Ecto neural progenitor cell (in vitro differentiated cells): ENCODE results near the gene APOBEC3F.
A peak's percentile ranks its signal among the peaks of the same experiment; 100 is the strongest.
"Not testable (repeated sequence)": the region's sequence is repeated elsewhere in the genome, so short reads cannot be mapped to it uniquely, and the experiment has no call there.

Source experiments
- DNase-seq: peaks from one replicate; pipeline ENCODE4 v3.0.0-alpha.2; 2018; ENCODE audit warnings: low spot score

Gene APOBEC3F

DNA sequence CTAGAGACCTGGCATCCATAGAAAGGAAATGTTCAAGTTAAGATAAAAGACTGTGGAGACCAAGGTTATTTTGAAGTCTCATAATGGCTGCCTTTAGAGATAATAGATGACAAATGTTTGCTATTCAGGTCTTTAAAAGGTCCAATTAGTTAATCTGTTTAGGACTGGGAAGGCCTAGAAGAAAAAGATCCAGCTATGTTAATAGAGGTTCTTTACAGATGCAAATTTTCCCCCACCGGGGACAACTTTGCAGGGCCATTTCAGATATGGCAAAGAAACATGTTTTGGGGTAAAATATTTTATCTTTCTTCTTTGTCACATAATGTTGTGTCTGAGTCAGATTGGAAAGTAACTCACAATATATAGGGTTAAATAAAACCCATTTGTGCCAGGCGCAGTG lies 33.3 kb downstream of the APOBEC3F start:
- no peak for DNase-seq

DNA sequence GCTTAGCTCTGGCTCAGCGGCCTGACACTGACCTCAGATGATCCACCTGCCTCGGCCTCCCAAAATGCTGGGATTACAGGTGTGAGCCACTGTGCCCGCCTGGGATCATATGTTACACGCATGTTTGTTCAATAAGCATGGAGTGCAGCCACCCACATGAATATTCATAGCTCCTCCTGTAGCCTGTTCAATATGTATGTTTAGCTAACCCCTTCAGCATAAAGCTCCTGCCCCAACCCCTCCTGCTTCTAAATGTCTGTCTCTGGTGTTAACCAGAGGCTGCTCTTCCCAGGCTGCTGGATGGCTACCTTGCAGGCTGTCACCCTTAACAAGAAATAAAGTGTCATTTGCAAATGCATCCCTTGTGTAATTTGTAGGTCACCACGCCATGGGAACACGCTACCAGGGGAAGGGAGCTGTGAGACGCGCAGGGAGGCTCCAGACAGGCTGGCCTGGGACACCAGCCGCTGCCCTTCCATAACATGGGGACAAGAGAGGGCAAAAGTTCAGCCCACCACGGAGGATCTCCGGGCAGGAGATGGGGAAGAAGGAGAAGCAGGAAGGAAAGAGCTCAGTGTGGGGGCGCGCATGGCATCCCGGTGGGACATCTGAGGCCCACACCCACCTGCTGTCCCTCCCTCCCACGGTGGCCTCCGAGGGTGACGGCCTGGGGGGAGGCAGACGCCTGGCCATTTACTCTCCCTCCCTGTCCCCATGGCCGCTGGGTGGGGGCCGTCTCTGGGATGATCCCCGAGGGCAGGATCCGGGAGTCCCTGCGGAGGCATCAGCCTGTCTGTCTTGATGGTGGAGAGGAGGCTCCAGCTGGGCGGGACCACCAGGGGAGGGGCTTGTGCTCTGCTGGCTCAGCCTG lies 35.7 kb downstream of the APOBEC3F start:
- not testable (repeated sequence) for DNase-seq

DNA sequence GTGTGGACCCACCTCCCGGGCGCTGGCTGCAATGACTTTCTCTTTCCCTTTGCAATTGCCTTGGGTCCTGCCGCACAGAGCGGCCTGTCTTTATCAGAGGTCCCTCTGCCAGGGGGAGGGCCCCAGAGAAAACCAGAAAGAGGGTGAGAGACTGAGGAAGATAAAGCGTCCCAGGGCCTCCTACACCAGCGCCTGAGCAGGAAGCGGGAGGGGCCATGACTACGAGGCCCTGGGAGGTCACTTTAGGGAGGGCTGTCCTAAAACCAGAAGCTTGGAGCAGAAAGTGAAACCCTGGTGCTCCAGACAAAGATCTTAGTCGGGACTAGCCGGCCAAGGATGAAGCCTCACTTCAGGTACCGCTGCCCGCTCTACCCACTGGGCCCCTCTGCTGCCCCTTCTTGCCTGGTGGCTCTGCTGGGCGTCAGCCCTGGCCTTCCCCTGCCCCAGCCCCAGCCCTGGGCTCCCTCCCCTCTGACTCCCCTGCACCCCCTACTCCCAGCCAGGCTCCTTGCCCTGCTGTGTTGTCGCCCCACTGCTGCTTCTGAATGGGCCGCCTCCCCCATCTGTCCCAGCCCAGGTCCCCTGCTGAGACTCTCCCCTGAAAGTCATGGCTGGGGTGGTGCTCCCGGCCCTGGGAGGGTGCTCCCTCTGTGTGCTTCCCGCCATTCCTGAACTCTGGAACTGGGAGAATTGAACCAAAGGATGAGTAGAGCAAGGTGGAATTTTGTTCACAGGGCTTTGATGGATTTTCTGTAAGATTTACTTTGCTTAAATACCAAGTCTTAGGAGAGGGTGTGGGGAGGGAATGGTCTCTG lies 36.6 kb downstream of the APOBEC3F start, which contains the start of gene APOBEC3G:
Gene APOBEC3G, plus strand, starts transcription at position 250 of the 815 bp plus-strand sequence. Its CDS starts 87 bp downstream, at position 337.
- not testable (repeated sequence) for DNase-seq

DNA sequence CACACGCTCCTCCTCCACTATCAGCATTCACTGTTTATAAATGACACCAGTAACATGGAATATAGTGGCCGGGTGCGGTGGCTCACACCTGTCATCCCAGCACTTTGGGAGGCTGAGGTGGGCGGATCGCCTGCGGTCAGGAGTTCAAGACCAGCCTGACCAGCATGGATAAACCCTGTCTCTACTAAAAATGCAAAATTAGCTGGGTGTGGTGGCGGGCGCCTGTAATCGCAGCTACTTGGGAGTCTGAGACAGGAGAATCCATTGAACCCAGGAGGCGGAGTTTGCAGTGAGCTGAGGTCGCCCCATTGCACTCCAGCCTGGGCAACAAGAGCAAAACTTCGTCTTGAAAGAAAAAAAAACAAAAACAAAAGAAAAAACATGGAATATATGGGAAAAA lies 37.2 kb downstream of the APOBEC3F start:
- not testable (repeated sequence) for DNase-seq

DNA sequence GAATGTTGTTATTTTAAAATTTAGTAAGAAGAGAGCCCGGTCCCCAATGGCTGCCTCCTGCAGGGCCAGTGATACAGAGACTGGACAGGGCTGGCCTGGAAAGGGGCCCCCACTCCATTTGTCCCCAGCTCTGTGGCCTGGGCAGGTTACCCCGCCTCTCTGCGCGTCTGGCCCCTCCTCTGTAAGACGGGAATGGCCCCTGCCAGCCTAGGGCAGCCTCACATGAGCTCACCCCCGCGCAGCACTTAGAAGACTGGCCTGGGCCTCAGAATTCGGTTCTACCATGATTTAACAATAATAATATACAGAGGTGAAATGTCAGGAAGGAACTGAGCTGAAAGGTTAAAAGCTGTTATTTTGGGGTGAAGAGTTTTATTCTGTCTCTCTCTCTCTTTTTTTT lies 37.7 kb downstream of the APOBEC3F start:
- no peak for DNase-seq

DNA sequence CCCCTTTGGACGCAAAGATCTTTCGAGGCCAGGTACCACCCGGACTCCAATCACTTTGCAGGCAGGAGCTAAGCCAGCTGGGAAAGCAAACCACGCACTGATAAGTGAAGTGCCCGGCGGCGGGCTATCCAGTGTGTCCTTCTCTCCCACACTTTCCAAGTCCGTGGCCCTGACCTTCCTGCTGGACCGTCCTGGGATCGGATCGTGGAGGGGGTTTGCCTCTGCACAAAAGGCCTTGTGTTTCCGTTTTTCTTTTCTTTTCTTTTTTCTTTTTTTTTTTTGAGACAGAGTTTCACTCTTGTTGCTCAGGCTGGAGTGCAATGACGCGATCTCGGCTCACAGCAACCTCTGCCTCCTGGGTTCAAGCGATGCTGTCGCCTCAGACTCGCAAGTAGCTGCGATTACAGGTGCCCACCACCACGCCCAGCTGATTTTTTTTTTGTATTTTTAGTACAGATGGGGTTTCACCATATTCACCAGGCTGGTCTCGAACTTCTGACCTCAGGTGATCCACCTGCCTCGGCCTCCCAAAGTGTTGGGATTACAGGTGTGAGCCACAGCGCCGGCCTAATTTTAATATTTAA lies 38.5 kb downstream of the APOBEC3F start:
- DNase-seq: not testable (repeated sequence)

DNA sequence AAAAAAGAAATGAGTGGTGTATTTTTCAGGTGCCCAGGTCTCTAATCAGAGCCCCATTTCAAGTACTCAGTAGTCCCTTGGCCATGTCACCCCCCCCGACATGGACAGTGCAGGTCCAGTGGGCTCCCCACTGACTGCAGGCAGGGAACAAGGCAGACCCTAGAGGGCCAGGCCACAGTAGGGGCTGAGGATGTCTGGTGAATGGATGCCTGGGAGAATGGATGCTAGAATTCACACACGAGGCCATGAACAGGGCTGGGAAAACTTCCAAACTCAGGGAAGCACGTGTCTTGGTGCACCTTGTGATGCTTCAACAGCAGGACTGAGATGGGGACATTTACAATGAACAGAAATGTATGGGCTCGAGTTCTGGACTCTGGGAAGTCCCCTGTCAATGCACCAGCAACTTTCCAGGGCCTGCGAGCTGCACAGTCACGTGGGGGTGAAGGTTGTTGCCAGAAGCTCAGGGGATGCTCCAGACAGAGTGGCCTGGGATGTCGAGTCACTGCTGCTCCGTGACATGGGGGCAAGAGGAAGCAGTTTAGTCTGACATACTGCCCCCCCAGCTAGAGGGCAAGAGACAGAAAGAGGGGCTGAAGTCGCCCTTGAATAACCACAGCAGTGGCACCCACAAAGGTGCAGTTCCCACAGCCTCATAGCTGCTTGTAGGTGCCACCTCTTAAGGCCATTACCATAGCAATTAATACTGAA lies 39.5 kb downstream of the APOBEC3F start:
- no peak for DNase-seq

DNA sequence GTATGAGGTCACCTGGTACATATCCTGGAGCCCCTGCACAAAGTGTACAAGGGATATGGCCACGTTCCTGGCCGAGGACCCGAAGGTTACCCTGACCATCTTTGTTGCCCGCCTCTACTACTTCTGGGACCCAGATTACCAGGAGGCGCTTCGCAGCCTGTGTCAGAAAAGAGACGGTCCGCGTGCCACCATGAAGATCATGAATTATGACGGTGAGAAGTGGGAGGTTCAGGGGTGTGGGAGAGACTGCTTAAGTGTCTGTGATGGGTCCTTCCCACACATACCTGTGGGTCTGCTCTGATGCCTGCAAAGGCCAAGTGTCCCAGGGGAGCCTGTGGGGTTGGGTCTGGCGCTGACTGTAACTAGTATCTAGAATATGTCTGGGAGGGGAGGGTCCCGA lies 40.4 kb downstream of the APOBEC3F start:
- no peak for DNase-seq

DNA sequence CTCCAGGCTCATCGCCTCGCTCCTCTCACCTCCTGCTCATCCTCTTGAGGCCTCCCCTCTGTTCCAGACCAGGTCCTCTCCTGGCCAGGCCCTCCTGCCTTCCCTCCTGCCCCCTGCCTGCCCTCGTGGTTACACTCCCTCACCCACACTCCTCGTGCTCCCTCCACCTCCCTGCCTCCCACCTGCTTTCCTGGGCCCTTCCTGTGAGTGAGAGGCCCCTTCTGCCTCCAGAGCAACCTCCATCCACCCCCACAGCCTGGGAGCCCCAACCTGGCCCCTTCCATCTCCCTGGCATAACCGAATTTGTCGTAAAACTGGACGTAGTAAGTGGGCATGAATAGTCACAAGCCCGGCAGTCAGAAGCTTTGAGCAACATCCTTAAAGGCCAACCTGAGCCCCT lies 40.9 kb downstream of the APOBEC3F start:
- no peak for DNase-seq

DNA sequence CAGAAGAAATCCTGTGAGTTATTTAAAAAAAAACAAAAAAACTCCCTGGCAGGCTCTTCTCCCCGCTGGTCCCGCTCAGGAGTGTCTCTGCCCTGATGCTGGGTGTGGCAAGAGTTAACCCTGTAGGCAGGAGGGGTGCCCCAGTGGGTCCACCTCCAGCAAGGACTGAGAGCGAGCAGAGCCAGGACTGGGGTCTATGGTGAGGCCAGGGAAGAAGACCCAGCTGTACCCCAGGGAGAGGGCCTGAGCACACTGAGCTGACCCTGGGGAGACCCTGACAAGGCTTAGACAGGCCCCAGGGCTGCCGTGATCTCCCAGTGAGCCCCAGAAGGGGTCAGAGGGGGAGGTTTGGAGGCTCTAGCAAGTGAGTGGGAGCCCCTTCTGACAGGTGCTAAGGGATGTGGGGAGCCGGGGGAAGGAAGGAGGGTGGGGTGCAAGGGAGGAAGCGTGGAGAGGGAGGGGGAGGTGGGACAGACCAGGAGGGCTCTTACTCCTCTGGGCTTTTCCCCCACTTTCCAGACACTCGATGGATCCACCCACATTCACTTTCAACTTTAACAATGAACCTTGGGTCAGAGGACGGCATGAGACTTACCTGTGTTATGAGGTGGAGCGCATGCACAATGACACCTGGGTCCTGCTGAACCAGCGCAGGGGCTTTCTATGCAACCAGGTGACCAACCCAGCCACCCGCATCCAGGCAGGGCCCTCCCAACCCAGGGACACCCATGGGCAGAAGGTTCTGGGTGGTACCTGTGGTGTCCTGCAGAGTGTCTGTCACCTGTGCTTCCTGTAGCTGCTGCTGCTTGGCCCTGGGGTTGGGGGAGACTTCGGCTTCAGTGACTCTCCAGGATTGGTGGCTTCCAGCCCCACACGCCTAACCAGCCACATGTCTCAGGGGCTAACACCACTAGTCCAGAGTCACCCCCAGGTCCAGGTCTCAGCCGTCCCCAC lies 42.8 kb downstream of the APOBEC3F start:
- no peak for DNase-seq

DNA sequence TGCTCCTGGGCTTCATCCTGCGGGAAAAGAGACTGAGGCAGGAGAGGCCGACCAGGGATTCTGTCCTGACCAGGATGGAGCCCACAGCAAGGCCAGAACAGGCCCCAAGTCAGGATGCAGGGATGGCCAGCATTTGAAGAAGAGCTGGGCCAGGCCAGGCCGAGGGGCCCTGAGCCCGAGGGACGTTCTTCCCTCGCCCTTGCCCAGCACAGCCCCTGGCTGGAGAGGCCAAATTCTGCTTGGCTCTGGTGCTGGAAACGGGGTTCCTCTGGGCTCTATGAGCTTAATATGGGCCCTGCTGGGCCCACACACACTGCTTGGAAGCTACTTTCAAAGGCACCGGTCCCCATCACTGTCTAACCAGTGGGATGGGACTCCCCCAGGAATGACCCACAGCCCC lies 44.0 kb downstream of the APOBEC3F start:
- no peak for DNase-seq

DNA sequence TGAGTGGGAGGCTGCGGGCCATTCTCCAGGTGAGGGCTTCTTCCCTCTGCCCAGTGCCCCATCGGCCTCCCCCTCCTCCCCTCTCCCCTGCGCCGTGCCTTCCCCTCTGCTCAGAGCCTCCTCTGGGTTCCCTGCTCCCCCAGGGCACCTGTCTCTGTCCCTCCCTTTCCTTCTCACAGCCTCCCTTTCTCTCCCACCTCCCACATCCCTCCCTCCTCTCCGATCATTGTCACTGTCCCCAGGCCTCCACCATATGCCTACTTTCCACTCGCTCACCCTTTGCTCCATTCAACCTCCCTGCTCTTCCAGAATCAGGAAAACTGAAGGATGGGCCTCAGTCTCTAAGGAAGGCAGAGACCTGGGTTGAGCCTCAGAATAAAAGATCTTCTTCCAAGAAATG lies 46.4 kb downstream of the APOBEC3F start:
- DNase-seq: no peak

DNA sequence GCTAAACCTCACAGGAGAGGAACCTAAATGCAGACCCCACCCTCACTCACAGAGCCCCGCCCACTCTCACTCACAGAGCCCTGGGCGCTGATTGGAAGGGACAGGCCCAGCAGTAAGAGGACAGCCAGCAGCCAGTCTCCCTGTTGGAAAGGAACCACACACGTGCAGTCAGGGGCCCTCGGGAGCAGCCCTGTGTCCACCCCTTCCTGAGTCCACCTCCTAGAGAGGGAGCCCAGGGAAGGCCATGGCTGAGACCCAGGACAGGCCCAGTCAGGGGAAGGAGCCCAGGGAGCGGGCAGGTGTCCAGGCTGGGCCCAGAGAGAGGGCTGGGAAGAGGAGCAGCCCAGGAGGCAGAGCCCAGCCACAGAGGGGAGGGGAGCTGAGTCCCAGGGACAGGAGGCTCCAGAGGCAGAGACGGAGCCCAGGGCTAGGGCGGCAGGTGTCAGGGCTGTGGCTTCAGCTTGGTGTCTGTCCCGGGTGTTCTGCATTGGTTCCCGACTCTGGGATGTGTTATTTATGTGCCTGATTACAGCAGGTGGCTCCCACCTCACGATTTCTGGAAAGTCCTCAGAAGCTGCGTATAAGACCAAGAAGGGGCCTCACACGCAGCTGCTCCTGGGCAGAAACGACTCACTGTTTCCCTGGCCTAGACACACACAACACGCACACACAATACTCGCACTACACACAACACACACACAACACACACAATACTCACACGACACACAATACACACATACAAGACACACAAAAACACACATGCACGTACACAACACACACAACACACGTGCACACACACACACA lies 47.4 kb downstream of the APOBEC3F start:
- peak; percentile 79 for DNase-seq

DNA sequence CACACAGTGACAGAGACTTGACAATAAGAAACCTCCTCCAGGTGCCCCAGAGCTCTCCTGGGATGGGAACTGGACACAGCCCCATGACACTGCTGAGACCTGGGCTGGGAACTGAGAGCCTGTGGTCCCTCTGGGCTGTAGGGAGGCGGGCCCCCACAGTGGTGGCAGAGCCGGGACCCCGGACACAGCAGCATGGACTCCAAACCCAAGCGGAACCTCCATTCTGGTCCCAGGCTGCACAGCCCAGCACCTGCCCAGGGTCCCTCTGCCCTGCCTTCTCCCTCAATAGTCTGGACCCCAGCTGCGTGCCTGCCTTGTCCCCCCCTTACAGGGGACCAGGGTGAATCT lies 48.0 kb downstream of the APOBEC3F start:
- DNase-seq: no peak

DNA sequence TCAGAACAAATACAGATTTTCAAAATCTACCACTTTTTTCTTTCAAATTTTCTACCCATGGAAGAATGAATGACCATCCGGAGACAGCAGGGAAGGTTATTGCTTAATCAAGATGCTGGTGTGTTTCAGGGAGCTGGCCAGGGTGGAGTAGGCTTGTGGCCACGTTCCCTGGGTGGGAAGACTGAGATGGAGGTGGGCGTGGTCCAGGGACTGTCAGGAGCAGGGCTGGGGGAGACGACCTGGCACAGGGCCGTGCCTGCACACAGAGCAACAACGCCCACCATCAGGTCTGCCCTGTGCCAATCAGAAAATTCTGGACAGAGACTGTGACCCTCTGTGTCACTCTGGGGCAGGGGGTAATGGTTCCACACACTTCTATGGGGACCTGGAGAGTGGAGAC lies 49.3 kb downstream of the APOBEC3F start:
- DNase-seq: no peak

DNA sequence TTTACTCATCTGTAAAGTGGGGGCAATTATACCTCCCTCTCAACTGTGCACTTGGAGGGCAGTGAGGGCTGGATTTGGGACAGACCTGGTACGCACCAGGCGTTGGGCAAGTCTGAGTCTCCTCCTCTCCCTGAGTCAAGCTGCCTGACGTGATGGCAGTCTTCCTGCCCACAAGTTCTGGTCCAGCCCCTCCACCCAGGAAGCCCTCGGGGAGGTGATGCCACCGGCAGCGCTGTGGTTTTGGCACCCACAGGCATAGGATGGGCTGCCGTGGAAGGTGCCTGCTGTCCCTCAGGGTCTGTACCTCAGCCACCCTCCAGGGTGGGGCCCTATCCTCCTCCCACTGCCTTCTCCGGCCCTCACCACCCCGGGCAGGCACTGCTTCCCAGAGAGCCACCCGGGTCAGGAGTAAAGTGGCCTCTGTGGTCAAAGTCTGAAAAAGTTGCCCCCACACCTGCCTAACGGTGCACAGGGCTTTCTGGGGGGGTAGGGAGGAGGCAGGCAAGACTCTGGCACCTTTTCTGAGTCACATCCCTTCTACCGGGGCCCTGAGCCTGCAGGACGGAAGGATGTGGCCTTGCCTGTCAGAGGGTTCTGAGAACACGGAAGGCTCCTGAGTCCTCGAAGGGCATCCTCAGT lies 49.9 kb downstream of the APOBEC3F start:
- no peak for DNase-seq

DNA sequence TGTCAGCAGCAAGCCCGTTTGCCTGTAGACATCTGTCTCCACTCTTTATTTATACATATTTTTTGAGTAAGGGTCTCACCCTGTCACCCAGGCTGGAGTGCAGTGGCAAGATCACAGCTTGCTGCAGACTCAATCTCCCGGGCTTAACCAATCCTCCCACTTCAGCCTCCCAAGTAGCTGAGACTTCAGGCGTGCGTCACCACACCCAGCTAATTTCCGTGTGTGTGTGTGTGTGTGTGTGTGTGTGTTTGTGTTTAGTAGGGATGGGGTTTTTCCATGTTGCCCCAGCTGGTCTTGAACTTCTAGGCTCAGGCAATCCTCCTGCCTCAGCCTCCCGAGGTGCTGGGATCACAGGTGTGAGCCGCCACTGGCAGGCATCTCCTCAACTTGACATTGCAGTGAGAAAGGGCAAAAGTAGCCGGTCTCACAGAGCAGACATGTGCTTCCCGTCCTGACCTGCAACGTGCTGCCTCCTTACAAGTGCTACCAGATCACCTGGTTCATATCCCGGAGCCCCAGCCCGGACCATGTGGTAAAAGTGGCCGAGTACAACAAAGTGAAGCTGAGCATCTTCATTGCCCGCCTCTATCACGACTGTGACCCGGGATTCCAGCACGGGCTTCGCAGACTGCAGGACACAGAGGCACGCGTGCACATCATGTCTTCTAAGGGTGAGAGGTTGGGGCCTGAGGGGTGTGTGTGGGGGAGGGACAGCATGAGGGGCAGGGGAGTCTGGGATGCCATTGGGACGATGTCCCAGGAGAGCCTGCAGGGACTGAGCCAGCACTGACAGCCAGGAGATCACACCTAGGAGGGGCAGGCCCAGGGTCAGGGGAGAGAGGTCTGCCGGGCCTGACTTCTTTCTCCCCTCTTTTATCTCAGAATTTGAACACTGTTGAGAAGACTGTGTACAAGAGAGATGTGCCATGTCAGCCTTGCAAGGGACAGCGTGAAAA lies 50.7 kb downstream of the APOBEC3F start:
- no peak for DNase-seq

DNA sequence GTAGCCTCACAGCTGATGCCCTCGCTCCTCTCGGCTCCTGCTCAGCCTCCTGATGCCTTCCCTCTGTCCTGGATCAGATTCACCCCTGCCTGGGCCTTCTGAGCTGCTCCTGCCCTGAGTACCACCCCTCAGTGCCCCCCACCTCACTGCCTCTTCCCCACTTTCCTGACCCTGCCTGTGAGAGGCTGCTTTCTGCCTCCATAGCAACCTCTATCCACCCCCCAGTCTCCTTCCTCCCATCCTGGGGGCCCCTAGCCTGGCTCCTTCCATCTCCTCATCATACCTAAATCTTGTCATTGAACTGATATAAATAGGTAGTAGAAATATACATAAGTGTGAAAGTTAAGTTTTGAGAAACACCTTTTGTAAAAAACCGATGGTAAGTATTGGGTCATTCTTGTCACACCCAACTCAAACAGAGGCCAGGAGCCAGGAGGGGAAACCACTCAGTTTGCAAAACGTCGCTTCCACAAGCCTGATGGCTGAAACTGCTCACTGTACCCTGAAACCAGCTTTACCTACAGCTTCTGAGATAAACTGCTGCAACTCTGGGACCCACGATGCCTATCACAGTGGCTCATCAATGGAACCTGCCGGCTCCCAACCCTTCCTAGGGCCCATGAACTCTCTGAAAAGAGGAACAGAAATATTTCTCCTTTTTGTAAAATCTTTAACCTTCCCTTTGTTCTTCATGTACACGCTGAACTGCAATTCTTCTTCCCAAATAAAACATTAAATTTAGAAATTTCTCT lies 51.6 kb downstream of the APOBEC3F start:
- DNase-seq: no peak
